Amygdala (tissue), 56 donors: Measurements from ENCODE around the gene PLAGL1.
"Not testable (repeated sequence)": the region's sequence is repeated elsewhere in the genome, so short reads cannot be mapped to it uniquely, and the experiment has no call there.

Source experiments
- DNase-seq, 56 donors: peaks; one replicate each; lab custom pipeline; 2025; lab: John Stamatoyannopoulos, UW

The PLAGL1 gene

DNA sequence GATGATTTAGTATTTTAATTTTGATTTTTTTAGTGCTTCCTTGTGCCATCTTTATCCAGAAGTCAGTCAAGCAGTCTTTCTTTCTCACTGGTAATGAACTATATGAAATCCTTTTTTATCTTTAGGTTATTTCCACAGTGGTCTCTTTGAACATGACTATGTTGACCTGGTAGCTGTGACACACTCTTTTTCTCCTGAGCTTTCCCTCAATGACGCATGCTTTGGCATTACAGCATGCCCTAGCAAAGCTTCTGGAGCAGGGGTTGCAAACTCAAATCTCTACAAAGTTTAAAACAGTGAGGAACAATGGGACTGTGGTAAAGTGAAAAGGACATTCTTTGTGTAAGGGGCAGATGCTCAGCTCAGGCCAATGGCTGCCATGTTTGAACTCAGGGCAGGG lies 4.5 kb upstream of the PLAGL1 start:
- no peak for DNase-seq

DNA sequence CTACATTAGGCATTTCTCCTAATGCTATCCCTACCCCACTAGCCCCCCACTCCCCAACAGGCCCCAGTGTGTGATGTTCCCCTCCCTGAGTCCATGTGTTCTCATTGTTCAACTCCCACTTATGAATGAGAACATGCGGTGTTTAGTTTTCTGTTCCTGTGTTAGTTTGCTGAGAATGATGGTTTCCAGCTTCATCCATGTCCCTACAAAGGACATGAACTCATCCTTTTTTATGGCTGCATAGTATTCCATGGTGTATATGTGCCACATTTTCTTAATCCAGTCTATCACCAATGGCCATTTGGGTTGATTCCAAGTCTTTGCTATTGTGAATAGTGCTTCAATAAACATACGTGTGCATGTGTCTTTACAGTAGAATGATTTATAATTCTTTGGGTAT lies 1.6 kb upstream of the PLAGL1 start:
- not testable (repeated sequence) for DNase-seq

DNA sequence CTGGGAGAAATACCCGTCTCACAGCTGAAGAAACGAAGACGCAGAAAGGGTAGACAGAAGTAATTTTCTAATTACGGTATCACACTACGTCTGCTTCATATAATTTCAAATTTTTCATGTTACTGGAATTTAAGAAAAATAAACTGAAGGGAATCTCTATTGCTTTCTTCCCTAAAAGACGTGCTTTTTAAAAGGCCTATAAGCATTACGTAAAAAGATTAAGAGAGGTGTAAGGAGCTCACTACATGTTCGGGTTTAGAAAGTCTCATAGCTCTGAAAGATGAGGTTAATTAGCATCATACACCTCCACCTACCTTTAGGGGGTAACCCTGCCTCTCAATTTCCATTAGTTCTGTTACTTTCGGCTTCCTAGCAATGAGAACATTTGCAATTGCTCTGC lies 787 bp upstream of the PLAGL1 start:
- DNase-seq: no peak

DNA sequence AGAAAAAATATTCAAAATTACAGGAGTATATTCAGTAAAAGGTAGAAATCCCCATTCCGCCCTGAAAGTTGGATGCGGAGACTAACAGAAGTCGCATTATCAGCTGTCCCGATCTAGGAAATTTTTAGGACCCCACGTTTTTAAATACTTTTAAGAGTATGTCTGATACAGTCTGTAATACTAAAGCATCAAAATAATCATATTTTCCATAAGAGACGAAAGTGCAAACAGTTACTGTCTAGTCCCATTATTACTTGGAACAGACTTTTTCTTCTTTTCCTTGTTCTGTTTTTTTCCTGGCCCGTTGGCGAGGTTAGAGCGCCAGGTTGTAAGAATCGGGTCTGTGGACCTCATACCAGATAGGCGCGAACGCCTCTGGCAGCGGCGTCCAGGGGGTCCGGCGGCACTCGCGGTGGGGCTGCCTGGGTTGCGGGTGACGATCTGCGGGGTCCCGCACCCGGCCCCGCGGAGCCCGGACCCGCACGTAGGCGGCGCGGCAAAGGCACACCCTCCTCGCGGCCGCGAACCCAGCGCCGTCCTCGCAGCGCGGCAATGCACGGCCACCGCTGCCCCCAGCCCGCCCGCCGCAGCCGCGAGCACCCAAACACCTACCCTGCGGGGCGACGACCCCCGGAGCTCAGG lies 460 bp downstream of the PLAGL1 start:
- no peak for DNase-seq

- DNase-seq: no peak
Measured at GRCh38 chr6:144006736-144007477, 1.2 kb downstream of the PLAGL1 start.

GRCh38 chr6:143999406-143999805 lies 8.7 kb downstream of the PLAGL1 start:
- DNase-seq: no peak

GRCh38 chr6:143998686-143999085 lies 9.4 kb downstream of the PLAGL1 start:
- no peak for DNase-seq

- no peak for DNase-seq
Measured at GRCh38 chr6:143993965-143994646, 14.0 kb downstream of the PLAGL1 start.

GRCh38 chr6:143992285-143992684 lies 15.8 kb downstream of the PLAGL1 start:
- no peak for DNase-seq

DNA sequence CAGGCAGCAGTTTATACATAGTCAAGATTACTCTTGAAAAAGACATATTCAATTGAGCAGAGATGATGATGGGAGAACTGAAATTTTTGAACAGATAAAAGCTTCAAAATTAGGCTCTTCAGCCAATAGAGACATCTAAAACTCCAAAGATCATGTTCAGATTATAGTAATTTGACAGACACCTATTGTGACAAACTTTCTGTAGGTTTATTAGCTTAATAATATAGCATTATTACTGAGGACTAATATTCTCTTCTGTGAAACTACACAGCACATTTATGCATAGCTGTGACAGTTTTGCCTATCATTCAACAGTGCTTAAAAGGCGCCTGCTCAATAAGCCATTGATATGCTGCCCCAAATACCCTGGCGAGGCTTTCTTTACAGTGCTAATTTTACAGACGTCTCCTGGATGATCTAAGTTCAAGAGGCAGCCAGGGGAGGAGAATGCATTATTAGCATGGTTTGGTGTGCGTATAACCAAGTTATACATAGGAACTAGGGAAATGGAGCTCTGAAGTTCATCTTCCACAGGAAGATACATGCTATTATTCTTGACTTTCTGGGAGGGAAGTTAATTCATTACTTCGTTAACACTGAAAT lies 21.5 kb downstream of the PLAGL1 start:
- no peak for DNase-seq

DNA sequence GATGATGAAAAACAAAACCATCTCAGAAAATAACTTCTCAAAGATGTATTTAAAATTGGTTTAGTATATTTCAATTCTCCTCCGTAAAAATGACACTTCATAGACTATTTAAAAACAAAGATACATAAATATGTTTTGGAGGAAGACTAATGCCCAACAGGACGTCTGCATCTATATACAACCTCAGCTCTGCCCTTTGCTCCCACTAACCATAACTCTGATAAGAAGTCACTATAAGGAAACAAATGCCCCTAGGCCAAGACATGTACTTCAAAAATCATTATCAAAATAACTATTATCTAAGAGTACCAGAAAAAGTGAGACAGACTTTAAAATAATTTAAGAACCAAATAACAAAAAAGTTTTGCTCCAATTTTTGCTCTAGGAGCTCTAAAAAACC lies 23.4 kb downstream of the PLAGL1 start:
- no peak for DNase-seq

- DNase-seq: no peak
Measured at GRCh38 chr6:143982968-143983367, 25.1 kb downstream of the PLAGL1 start.

DNA sequence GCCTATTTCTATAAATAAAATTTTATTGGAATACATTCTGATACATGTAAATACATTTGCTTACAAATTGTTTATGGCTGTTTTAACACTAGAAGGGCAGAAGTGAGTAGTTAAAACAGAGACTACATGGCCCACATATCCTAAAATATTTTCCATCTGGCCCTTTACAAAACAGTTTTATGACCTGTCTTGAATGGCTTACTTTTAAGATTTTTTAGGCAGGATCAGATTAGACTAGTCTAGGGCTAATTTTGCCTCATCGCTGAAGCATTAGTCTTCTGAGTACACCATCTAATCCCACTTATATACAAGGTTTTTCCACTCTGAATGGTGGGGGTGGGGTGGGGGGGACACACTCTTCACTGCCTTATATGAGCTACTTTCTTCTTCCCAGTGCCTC lies 27.1 kb downstream of the PLAGL1 start:
- DNase-seq: no peak

DNA sequence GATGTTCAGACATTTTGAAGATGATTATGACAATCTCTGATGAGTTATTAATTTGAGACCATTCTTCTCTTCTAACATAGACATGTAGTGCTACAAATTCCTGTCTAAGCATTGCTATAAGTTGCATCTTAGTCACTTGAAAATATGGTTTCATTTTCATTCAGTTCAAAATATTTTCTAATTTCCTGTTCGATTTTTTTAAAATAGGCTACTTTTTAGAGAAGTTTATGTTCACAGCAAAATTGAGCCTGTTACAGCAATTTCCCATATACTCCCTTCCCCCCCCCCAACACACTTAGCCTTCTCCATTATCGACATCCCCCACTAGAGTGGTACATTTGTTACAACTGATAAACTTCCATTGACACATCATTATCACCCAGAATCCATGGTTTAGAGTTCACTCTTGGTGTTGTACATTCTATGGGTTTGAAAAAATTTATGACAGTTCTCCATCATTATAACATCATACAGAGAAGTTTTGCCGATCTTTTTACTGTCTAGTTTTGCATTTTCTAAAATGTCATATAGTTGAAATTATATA lies 31.2 kb downstream of the PLAGL1 start:
- DNase-seq: no peak

DNA sequence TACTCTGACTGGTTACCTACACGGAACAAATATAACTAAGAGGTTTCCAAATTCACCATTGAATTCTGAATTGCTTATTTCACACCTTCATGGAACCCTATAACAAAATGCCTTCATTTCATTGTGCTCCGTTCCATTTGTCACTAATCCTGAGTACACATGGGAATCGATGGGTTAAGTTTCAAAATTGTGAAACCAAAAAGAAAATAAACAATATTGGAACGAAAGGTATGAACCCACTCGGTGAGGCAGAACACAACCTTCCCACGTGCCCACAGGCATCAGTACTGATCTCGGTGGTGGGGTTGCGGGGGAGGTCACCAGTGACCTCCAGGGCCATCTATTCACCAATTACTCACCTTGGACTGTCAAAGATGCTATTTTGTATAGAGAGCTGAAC lies 34.0 kb downstream of the PLAGL1 start:
- DNase-seq: no peak

- no peak for DNase-seq
Measured at GRCh38 chr6:143973097-143973966, 34.7 kb downstream of the PLAGL1 start.

DNA sequence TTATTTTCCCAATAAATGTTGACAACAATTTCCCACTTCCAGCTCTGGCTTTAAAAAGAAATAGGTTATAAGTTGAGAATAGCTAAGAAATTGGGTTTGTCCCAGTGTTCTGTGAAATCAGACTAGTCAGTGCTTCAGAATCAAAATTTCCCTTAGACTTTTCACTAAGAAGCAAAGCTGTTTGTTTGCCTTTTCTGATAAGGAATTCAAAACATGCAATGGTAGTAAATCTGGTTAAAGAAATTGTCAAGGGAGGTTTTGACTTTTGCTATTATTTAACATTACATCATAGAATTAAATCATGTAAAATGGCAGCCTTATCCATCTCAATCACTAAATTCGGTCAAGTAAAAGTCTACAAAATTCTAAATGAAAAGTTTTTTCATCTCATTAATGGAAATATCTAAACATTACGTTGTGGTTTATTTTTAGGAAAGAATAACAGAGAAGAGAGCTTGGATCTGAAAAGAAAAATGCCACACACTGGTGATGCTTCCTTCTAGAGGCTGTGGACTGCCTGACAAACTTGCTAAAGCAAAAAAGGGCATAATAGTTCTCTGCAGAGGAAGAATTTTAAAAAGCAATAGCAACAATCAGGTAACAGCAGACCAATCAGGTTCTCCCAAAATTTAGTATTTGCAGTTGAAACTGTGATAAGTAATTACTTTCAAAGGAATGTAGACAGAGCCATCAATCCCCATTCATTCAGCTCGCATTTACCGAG lies 36.4 kb downstream of the PLAGL1 start:
- no peak for DNase-seq

DNA sequence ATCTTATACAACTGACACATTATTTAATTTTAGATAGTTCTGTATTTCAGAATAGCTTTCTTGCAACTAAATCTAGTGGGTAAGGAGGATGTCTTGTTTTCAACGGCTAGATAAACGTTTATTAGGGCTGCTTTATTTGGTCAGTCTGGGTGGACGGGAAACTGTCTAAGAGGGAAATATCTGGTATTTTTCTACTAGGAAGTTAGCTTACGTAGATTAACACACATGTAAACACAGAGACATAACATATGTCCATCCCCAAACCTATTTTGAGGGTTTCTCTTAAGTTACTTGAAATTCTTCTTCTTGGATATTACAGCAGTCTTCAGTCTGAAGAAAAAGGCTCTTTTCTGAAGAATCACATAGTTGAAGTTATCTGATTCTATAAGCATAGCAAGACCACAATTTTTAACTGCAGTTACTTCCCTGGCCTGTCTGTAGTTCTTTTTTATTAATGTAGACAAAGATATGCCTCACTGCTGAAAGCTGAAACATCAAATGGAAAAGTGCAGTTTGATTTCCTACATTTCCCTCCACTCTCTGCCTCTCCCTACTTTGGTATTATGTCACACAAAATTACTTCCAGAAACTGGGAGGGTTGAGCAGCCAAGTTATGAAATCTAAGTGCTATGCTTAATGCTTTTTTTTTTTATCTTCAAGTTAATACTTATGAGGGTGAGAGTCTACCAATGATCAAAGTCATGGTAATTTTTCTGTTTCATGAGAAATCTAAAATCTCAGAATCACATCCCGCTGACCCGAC lies 37.4 kb downstream of the PLAGL1 start:
- DNase-seq: no peak

DNA sequence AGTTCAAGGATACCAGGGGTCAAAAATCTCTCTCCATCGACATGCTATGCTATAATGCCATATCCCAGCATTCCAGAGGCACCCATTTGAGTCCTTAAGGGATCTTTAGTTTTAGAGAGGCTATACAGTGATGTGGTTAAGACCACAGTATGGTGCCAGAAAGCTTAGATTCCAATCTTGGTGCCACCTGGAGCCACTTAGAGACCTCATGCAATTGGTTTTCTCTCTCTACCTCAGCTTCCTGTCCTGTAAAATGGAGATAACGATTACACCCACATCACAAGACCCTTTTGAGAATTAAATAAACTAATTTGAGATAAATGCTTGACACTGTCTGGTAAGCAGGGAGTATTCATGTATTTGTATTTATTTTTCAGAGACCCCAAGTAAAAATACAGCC lies 39.0 kb downstream of the PLAGL1 start:
- DNase-seq: no peak
